ENCODE results near the gene CHMP5.

- no peak for TF ChIP-seq POU6F1 (CRISPR knock-in tag; IDR thresholded peaks at IDR 0.05; ENCODE audit: borderline replicate concordance, low read depth)
- TF ChIP-seq, protein P1, sequence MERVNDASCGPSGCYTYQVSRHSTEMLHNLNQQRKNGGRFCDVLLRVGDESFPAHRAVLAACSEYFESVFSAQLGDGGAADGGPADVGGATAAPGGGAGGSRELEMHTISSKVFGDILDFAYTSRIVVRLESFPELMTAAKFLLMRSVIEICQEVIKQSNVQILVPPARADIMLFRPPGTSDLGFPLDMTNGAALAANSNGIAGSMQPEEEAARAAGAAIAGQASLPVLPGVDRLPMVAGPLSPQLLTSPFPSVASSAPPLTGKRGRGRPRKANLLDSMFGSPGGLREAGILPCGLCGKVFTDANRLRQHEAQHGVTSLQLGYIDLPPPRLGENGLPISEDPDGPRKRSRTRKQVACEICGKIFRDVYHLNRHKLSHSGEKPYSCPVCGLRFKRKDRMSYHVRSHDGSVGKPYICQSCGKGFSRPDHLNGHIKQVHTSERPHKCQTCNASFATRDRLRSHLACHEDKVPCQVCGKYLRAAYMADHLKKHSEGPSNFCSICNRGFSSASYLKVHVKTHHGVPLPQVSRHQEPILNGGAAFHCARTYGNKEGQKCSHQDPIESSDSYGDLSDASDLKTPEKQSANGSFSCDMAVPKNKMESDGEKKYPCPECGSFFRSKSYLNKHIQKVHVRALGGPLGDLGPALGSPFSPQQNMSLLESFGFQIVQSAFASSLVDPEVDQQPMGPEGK (CRISPR knock-in tag; IDR thresholded peaks at IDR 0.05; ENCODE audit: borderline replicate concordance): no peak
- TF ChIP-seq, protein P2, sequence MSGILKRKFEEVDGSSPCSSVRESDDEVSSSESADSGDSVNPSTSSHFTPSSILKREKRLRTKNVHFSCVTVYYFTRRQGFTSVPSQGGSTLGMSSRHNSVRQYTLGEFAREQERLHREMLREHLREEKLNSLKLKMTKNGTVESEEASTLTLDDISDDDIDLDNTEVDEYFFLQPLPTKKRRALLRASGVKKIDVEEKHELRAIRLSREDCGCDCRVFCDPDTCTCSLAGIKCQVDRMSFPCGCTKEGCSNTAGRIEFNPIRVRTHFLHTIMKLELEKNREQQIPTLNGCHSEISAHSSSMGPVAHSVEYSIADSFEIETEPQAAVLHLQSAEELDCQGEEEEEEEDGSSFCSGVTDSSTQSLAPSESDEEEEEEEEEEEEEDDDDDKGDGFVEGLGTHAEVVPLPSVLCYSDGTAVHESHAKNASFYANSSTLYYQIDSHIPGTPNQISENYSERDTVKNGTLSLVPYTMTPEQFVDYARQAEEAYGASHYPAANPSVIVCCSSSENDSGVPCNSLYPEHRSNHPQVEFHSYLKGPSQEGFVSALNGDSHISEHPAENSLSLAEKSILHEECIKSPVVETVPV (CRISPR knock-in tag; IDR thresholded peaks at IDR 0.05): no peak
Measured at GRCh38 chr9:33264473-33265177, at the start of gene CHMP5, which contains the start of gene BAG1.
